ENCODE results near the gene XRN1. TPM values are rescaled to one million over a fixed set of nuclear protein-coding genes. Genes with fewer than 3 reads are reported as not detected.

The XRN1 gene
- total RNA-seq, 1 experiment from 2014 or later: 26.7 TPM

DNA sequence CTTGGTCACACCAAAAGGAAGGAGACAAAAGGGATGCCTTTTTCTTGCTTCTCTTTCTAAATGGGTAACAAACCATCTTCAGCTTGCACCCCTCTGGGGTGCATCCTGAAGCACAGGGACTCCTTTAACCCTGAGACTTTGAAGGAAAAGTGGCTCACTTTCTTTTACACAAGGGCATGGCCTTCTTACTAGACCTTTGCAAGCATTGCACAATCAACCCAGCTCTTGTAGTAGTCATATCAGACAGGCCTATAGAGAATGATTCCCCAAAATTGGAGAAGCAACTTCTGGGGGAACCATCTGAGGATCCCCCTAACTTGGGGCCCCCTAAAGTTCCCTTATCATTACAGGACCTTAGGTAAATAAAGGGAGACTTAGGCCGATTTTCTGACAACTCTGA is 166.4 kb downstream of the XRN1 start:
- POLR2A ChIA-PET (ENCODE audit: low non-redundant PET): no interaction called here
- no peaks in the 10 kb centered on the region for H3K27me3 ChIP-seq (replicated peaks; ENCODE audit: insufficient read depth, low read depth, low read length, poor library complexity)
- intact Hi-C loops (cut with micrococcal nuclease; ENCODE audit: unreplicated experiment): loop anchor here (2.0 to 10.0 kb wide), 3 partner anchors 101 to 547 kb away; partner anchors contain the start of gene RNF7

DNA sequence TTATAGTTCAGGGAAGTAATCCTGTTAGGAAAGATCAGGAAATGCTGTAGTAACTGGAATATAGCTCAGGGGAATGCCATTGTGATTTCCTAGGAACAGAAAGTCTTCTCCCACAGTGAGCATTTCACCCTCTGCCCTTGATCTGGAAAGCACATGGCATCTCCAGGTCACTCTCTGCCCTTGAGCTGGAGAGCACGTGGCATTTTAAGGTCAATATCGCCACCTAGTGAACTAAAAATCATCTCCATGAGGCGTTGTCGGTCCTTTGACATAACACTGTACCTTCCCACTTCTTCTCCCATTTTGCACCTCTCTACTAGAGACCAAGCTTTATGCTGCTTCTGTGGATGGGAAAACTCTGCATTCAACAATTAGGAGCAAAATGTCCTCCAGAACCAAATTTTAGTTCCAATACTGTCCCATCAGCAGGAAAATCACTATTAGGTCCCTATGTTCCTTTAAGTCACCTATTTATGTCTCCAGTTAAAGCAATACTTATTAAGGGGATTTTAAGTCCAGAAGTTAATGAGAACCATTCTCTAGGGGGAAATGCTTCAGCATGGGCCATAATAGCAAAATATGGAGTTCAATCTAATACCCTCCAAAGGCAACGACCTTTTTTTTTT is 167.8 kb downstream of the XRN1 start:
- Histone ChIP-seq H3K4me3 (ENCODE audit: low read depth, low read length, poor library complexity, severe bottlenecking) (no peak overlapping the region), H3K27me3 (replicated peaks; ENCODE audit: insufficient read depth, low read depth, low read length, poor library complexity) (no peaks in the 10 kb centered on the region)

More for the DNA sequence above, 166.4 kb downstream of the XRN1 start:
- Histone ChIP-seq H3K27ac (ENCODE audit: low read depth, low read length, poor library complexity, severe bottlenecking) (no peak overlapping the region), H3K4me3 (ENCODE audit: low read depth, low read length, poor library complexity, severe bottlenecking) (no peak overlapping the region), H3K9me3 (ENCODE audit: low read depth, low read length, poor library complexity, severe bottlenecking) (peaks cover 7% of the 10 kb centered on the region), H3K4me1 (ENCODE audit: insufficient read depth, low read length, poor library complexity, severe bottlenecking) (no peaks in the 10 kb centered on the region), H3K36me3 (ENCODE audit: insufficient read depth, low read length, poor library complexity, severe bottlenecking) (no peaks in the 10 kb centered on the region)
- DNase-seq (ENCODE audit: low spot score): no peak
- no TSS peak for BruUV-seq (replicated peaks)
- CTCF ChIA-PET: no interaction called here
- TF ChIP-seq EZH2 (IDR thresholded peaks at IDR 0.05; ENCODE audit: borderline replicate concordance, low read depth, low read length, poor library complexity, severe bottlenecking): no peak
- TF ChIP-seq, protein P1, sequence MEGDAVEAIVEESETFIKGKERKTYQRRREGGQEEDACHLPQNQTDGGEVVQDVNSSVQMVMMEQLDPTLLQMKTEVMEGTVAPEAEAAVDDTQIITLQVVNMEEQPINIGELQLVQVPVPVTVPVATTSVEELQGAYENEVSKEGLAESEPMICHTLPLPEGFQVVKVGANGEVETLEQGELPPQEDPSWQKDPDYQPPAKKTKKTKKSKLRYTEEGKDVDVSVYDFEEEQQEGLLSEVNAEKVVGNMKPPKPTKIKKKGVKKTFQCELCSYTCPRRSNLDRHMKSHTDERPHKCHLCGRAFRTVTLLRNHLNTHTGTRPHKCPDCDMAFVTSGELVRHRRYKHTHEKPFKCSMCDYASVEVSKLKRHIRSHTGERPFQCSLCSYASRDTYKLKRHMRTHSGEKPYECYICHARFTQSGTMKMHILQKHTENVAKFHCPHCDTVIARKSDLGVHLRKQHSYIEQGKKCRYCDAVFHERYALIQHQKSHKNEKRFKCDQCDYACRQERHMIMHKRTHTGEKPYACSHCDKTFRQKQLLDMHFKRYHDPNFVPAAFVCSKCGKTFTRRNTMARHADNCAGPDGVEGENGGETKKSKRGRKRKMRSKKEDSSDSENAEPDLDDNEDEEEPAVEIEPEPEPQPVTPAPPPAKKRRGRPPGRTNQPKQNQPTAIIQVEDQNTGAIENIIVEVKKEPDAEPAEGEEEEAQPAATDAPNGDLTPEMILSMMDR (conservative IDR thresholded peaks at IDR 0.05; ENCODE audit: low read depth, low read length): no peak

DNA sequence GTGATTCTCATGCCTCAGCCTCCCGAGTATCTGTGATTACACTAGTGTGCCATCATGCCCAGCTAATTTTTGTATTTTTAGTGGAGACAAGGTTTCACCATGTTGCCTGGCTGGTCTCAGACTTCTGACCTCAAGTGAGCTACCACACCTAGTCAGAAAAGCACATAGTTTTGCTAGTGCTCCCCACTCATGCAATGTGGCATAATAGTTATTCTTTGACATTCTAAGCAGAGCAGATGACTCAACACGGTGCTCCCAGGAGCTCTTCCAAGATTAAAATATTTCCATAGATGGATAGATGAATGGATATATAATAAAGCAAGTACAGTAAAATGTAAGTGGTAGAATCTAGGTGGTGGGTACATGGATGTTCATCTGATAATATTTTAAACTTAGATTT is 169.4 kb downstream of the XRN1 start:
- TF ChIP-seq EZH2 (IDR thresholded peaks at IDR 0.05; ENCODE audit: borderline replicate concordance, low read depth, low read length, poor library complexity, severe bottlenecking): no peak
- TF ChIP-seq, protein P1 (conservative IDR thresholded peaks at IDR 0.05; ENCODE audit: low read depth, low read length): no peak
- Histone ChIP-seq H3K4me1 (ENCODE audit: insufficient read depth, low read length, poor library complexity, severe bottlenecking) (peaks cover 2% of the 10 kb centered on the region), H3K27ac (ENCODE audit: low read depth, low read length, poor library complexity, severe bottlenecking) (no peak overlapping the region), H3K36me3 (ENCODE audit: insufficient read depth, low read length, poor library complexity, severe bottlenecking) (no peaks in the 10 kb centered on the region), H3K27me3 (replicated peaks; ENCODE audit: insufficient read depth, low read depth, low read length, poor library complexity) (no peaks in the 10 kb centered on the region), H3K9me3 (ENCODE audit: low read depth, low read length, poor library complexity, severe bottlenecking) (no peaks in the 10 kb centered on the region), H3K4me3 (ENCODE audit: low read depth, low read length, poor library complexity, severe bottlenecking) (no peak overlapping the region)
- ChIA-PET POLR2A (ENCODE audit: low non-redundant PET) (no interaction called here), CTCF (no interaction called here)
- intact Hi-C loops (cut with micrococcal nuclease; ENCODE audit: unreplicated experiment): no loop called here
- no peak for DNase-seq (ENCODE audit: low spot score)
- BruUV-seq (replicated peaks): no TSS peak

More for the DNA sequence above, 167.8 kb downstream of the XRN1 start:
- no peaks in the 10 kb centered on the region for H3K9me3 ChIP-seq (ENCODE audit: low read depth, low read length, poor library complexity, severe bottlenecking)
- no TSS peak for BruUV-seq (replicated peaks)
- H3K27ac ChIP-seq (ENCODE audit: low read depth, low read length, poor library complexity, severe bottlenecking): no peak overlapping the region
- intact Hi-C loops (cut with micrococcal nuclease; ENCODE audit: unreplicated experiment): loop anchor here (1.0 to 10.0 kb wide), 4 partner anchors 99 to 545 kb away; partner anchors contain the start of gene RNF7
- peak; percentile 85 for DNase-seq (ENCODE audit: low spot score)
- H3K4me1 ChIP-seq (ENCODE audit: insufficient read depth, low read length, poor library complexity, severe bottlenecking): no peaks in the 10 kb centered on the region
- TF ChIP-seq, protein P1 (conservative IDR thresholded peaks at IDR 0.05; ENCODE audit: low read depth, low read length): peak; percentile 73
- TF ChIP-seq EZH2 (IDR thresholded peaks at IDR 0.05; ENCODE audit: borderline replicate concordance, low read depth, low read length, poor library complexity, severe bottlenecking): no peak
- ChIA-PET CTCF (interaction anchor here (1.0 to 1.6 kb wide), 4 partner anchors 100 to 157 kb away, joined by 3 to 10 read pairs (median 4); partner anchors contain the start of gene TFDP2), POLR2A (ENCODE audit: low non-redundant PET) (no interaction called here)
- no peaks in the 10 kb centered on the region for H3K36me3 ChIP-seq (ENCODE audit: insufficient read depth, low read length, poor library complexity, severe bottlenecking)
